GM18498 (cell line): Measurements from ENCODE around the gene ANXA6.

Experiments used
- ATAC-seq: cut with Tn5 transposase; IDR thresholded peaks from one replicate; pipeline ENCODE4 v1.9.1; 2021; ENCODE audit warnings: mild to moderate bottlenecking, moderate library complexity; ENCODE audit not compliant: unreplicated experiment

ANXA6 gene

GRCh38 chr5:151130922-151131891, 26.4 kb downstream of the ANXA6 start:
- ATAC-seq: no peak

GRCh38 chr5:151130235-151130921, 27.2 kb downstream of the ANXA6 start:
- no peak for ATAC-seq

DNA sequence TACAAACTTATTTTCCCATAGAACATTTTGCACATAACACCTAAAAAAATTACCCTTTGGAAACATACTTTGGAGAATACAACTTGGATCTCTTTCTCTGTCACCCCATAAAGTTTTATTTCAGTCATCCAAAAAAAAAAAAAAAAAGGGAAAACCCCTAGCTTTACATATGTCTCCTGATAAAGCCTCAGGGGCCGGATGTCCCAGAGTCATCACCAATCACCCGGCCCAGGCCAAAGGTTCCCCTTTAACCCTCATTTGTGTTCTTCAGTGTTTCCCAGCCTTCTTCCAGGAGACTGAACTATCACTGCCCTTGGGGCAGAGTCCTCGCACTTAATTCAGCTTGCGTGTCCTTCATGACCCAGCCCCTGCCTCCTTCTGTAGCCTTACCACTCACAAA, 28.8 kb downstream of the ANXA6 start:
- ATAC-seq: no peak

- ATAC-seq: no peak
Measured at GRCh38 chr5:151127926-151128325, 29.7 kb downstream of the ANXA6 start.

DNA sequence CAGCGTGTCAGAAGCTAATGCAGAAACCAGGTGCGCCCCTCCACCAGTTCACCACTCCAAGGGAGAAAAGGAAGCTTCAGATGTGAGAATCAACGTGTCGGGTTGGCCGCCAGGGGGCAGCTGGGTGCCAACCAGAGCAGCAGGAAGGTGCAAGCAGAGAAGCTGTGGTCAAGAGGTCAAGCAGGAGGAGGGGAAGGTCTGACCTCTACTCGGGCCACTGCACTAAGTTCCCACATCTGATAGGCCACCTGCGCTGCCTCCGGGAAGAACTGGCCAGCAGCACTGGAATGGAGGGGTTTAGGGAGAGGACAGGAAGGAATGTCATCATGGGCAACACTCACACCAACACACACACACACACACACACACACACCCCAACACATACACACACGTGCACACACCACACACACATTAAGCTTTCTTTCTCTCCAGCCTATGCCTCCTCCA, 31.4 kb downstream of the ANXA6 start:
- peak; percentile 29 for ATAC-seq

DNA sequence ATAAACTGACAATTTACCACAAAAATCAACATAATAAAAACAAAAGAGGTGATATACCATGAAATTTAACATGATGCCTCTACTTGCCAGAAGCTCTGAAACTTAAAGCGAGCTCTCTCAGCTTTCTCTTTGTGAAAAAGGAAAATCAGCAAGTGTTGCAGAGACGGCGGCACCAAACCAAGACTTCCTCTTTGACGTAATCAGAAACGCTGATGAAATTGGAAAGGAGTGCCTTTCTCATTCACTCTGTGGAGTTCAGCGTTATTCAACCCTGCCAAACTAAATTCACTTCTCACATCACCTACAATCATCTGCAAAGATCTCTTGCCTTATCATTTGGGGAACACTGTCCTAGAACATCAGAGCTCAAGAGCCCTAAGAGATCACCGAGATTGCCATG, 32.2 kb downstream of the ANXA6 start:
- ATAC-seq: no peak

DNA sequence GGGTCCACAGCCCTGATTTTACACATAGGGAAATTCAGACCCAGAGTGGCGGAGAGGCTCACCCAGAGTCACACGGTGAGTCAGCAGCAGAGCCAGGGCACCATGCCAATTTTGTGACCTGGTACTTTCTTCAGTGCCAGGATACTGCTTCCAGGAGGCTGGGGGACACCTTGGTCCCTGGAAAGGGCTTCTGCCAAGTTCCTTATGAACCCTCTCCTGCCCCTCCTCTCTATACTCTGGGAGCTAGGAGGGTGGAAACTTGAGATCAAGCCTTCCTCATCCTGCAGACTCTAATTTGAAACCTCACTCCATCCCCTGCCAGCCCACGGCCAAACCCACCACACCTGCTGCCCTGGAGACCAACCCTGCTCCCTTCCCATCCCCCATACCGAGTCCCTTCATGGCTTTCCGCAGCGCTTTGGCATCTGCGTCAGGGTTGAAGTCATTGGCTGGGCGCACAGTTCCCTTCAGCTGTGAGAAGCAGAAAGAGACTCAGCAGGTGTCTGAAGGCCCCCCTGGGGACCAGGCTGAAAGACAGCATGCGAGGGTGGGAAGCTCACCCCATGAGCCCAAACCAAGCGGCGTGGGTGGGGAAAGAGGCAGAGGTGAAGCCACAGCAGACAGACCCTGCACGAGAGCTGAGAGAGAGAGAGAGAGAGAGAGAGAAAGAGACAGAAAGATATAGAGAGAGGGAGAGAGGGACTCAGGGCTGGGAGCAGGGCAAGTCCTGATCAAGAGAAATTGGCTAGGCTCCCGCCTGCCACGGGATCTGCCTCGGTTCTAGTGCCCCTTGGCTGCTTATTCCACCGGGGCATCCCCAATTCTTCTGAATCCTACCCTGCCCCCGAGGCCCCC, 33.5 kb downstream of the ANXA6 start:
- peak; percentile 84 for ATAC-seq

DNA sequence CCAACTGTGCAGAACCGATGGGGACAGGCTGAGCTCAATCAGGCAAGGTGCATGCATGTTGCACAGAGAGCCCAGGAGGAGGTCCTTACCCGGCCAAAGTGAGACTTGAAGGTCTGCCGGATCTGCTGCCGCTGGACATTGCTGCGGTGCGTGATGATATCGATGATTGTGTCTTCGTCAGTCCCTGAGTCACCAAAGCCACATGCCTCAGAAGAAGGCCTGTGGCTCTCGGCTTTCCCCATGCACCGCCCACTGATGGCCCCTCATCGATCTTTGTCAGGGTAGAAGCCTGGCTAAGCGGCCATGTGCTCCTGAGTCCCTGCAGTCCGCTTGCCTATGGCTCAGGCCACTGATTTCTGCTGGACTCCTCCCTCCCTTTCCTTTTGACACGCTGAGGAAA, 34.8 kb downstream of the ANXA6 start:
- ATAC-seq: no peak

DNA sequence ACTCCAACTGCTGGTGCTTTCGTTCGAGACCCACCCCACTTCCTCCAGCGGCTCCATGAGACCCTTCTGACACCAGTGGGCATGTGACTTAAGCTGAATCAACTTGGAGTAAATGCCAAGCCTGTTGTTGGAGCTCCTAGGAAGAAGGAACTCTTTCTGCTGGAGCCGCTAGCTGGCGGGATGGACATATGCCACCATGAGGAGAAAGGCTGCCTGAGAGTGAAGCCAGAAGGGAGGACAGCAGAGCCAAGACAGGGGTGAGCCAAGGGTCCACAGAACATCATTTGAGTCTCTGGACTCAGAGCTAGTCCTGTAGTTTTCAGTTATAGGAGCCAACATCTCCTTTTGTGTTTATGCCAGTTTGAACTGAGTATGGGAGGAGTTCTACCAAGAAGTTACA, 35.9 kb downstream of the ANXA6 start:
- no peak for ATAC-seq

- no peak for ATAC-seq
Measured at GRCh38 chr5:151121095-151121494, 36.5 kb downstream of the ANXA6 start.

GRCh38 chr5:151118913-151119575, 38.5 kb downstream of the ANXA6 start:
- no peak for ATAC-seq

DNA sequence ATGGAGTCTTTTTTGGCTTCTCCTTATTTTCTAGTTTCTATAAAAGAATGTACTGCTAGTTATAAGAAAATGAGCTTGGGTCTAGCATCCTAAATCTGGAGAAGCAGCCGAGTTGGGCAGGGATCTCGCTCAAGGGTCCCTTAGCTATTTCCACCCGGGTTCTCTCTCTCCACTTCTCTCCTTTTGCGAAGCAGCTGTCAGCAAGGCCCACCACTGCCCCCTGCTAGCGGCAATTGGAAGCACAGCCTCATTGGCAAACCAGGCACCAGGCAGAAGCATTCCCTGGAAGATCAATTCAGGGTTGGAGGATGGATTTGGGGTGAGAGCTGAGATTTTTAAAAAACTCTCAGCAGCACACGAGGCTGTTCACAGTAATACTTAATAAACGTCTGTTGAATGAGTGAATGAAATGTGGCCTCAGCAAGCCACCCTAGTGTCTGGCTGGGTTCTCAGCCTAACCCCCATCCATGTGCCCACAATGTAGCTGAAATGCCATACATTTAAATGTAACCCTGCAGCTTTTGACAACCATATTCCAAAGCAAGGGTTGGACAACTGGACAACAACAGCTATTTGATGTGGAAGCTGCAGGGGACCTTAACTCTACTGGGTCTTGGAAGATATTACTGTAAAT, 42.2 kb downstream of the ANXA6 start:
- ATAC-seq: peak; percentile 57

GRCh38 chr5:151113651-151114050, 43.9 kb downstream of the ANXA6 start:
- ATAC-seq: no peak

DNA sequence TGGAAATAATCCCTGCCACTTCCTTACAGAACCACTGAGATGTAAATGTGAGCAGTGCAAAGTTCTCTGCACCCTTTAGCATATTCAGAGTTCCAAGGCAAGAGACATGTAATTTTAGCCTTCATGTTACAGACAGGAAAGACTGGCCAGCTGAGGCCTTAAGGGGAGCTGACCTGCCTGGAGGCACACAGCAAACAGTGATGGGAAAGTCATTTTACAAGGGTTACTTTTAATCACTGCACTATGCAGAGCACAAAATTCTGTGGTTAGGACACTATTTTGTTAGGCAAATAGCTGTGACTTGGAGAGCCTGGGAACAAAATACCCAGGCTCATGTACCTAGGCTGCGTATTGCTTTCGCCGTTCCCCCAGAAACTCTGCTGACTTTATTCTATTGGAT, 46.6 kb downstream of the ANXA6 start:
- no peak for ATAC-seq

GRCh38 chr5:151110122-151110681, 47.4 kb downstream of the ANXA6 start:
- ATAC-seq: no peak

GRCh38 chr5:151108566-151108965, 49.0 kb downstream of the ANXA6 start:
- ATAC-seq: no peak

GRCh38 chr5:151107738-151108520, 49.6 kb downstream of the ANXA6 start:
- no peak for ATAC-seq

DNA sequence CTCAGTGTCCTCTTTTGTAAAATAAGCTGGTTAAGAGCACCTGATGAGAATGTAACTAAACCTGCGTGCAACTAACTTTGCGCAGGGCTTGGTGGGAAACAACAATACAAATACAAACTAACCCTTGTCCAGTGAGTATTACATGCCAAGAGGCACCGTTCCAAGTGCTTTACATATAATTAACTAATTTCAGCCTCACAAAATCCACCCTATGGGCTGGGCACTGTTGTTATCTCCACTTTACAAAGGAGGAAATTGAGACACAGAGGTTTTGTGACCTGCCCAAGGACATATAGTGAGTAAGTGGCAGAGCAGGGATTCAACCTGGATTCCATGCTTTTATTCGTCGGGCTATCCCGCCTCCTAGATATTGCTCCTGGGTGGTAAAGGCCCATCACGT, 50.5 kb downstream of the ANXA6 start:
- ATAC-seq: no peak

DNA sequence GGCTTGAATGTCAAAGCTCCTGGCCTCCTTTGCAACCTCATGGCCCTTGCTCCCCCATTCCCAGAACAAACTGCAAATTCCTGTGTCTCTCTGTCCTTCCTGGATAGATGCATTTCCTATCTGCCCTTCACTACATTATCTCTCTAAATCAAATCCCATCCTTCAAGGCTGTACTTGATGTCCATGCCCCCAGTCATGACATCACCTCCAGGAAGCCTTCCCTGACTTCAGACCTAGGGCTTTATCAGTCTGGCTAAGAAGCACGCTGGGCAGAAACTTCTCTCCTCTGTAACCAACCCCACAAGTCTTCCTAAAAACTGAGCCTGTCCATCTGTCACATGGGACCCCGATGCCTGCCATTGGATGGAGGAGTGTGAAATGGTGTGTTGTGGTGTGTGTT, 51.1 kb downstream of the ANXA6 start:
- no peak for ATAC-seq
